GM18508 (cell line): ENCODE data around the gene RAB1B.
"Not testable (repeated sequence)": the region's sequence is repeated elsewhere in the genome, so short reads cannot be mapped to it uniquely, and the experiment has no call there.

Experiments
- ATAC-seq: cut with Tn5 transposase; IDR thresholded peaks from one replicate; pipeline ENCODE4 v1.9.1; 2021; ENCODE audit warnings: moderate number of reproducible peaks; ENCODE audit not compliant: insufficient read depth, unreplicated experiment

The RAB1B gene

DNA sequence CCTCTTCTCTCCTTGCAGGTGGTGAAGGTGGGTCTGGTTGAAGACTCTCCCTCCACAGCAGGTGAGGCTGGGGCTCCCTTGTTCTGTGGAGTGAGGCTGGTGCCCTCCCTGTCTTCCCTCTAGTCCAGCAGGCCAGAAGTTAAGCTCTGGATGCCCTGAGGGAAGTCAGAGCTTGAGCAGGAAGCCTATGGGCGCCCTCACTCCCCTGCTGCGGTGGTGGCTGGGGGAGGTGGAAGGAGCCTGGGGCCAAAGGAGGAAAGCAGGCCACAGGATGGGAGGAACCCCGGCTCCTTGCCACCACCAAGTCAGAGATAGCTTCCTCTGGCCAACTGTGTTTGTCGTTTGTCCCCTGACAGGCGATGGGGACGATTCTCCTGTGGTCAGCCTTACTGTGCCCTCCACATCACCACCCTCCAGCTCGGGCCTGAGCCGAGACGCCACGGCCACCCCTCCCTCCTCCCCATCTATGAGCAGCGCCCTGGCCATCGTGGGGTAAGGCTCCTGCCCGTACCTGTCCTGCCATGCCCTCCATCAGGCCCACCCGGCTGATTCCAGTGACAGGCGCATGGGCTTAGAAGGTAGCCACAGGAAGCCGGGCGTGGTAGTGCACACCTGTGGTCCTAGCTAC lies 29.5 kb upstream of the RAB1B start:
- no peak for ATAC-seq

DNA sequence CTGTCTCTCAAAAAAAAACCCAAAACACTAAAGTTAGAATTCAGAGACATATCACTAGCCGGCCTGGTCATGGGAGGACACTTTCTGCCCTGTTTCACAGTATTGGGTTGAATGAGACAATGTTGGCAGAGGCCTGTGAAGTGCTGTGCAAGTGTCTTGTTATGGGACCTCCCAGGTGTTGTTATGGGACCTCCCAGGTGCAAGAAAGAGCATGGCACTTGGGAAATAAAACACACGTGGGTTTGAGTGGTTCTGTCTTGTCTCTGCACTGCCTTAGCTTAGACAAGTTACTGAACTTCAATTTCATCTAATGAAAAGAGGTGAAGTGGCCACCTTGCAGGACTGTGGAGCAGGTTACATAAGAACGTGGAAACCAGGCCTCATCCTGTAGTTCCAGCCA lies 28.9 kb upstream of the RAB1B start:
- no peak for ATAC-seq

GRCh38 chr11:66239998-66240780 lies 28.2 kb upstream of the RAB1B start:
- ATAC-seq = no peak

- no peak for ATAC-seq
Observed at GRCh38 chr11:66240781-66241136, 27.7 kb upstream of the RAB1B start.

GRCh38 chr11:66242095-66242765 lies 26.2 kb upstream of the RAB1B start:
- no peak for ATAC-seq

GRCh38 chr11:66243782-66244535 lies 24.5 kb upstream of the RAB1B start:
- no peak for ATAC-seq

DNA sequence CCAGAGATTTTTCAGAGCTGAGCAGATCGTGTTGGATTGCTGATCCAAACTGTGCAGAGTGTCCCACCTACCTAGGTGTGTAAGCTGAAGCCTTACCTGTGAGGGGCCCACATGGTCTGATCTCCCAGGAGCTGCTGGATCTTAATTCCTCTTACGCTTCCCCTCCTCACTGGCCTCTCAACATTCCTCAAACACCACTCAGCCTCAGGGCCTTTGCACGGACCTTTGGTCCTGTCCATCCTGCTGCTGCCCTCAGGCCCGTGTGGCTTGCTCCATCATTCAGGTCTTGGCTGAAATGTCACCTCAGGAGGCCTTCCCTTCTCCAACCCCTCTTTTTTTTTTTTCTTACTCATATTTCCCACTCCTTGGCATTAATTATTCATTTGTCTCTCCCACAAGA lies 21.1 kb upstream of the RAB1B start:
- ATAC-seq = no peak

DNA sequence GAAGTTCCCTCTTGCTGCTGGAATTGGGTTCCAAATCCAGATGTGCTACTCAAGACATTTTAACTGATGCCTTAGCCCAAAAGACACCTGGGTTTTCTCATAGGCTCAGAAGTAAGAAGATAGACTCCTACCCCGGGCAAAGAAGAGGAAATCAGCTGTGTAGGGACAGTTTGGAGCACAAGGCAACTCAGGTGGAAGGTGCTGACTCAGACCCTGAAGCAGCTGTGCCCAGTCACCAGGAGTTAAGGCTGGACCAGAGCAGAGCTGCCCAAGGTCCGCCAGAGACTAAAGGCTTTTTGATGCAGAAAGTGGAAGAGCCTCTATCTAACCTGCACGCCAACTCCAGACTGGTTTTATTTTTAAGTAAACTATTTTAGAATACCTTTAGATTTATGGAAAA lies 20.6 kb upstream of the RAB1B start:
- ATAC-seq = no peak

- no peak for ATAC-seq
Observed at GRCh38 chr11:66248903-66249302, 19.5 kb upstream of the RAB1B start.

GRCh38 chr11:66251809-66252208 lies 16.6 kb upstream of the RAB1B start:
- ATAC-seq = no peak

GRCh38 chr11:66253081-66253480 lies 15.4 kb upstream of the RAB1B start:
- ATAC-seq = not testable (repeated sequence)

GRCh38 chr11:66258473-66258893 lies 10.0 kb upstream of the RAB1B start:
- ATAC-seq = no peak

GRCh38 chr11:66259225-66259624 lies 9.2 kb upstream of the RAB1B start:
- ATAC-seq = no peak

- no peak for ATAC-seq
Observed at GRCh38 chr11:66259956-66260355, 8.5 kb upstream of the RAB1B start.

- no peak for ATAC-seq
Observed at GRCh38 chr11:66261578-66261977, 6.9 kb upstream of the RAB1B start.

- no peak for ATAC-seq
Observed at GRCh38 chr11:66262191-66262590, 6.2 kb upstream of the RAB1B start.

GRCh38 chr11:66262696-66263095 lies 5.7 kb upstream of the RAB1B start:
- no peak for ATAC-seq

GRCh38 chr11:66263231-66263630 lies 5.2 kb upstream of the RAB1B start:
- no peak for ATAC-seq

GRCh38 chr11:66263785-66264184 lies 4.7 kb upstream of the RAB1B start:
- no peak for ATAC-seq

GRCh38 chr11:66264383-66264782 lies 4.1 kb upstream of the RAB1B start:
- ATAC-seq = no peak

DNA sequence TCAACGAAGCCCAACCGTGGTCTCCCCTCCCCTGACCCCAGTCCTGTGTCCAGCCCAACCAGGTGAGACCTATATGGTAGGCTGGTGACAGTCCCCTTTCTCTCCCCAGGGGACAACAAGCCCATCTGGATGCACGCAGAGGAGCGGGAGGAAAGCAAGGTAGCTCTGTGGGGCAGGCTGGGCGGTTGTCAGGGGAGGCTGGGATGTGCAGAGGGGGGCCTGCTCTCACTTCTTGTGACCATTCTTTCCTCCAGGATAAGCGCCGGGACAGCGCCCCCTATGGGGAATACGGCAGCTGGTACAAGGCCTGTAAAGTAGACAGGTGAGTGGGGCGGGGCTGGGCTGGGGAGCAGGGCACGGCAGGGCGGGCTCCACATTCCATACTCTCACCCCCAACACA lies 3.5 kb upstream of the RAB1B start:
- no peak for ATAC-seq
